GM19438 (cell line): ENCODE measurements around the gene CCDC138.

ENCODE experiments used
- ATAC-seq: cut with Tn5 transposase; IDR thresholded peaks from one replicate; pipeline ENCODE4 v1.9.1; 2021; ENCODE audit warnings: low read depth; ENCODE audit not compliant: unreplicated experiment

The CCDC138 gene

DNA sequence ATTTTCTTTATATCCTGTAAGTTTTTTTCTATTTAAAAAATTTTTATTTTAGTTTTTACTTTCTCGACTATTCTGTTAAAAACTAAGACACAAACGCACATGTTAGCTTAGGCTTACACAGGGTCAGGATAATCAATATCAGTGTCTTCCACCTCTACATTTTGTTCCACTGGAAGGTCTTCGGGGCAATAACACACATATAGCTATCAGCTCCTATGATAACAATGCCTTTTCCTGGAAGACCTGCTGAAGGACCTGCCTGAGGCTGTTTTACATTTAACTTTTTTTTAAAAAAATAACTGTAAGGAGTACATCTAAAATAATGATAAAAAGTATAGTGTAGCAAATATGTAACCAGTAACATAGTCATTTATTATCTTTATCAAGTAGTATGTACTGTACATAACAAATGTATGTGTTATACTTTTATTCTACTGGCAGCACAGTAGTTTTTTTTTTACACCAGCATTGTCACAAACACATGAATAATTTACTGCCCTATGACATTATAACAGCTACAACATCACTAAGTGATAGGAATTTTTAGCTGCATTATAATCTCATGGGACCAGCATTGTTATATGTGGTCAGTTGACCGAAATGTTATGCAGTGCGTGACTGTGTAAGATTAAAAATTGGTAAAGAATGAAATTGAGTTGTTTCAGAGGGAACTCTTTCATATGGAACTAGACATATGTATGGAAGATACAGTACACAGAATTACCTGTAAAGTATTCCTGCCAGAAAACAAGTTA, 37.9 kb downstream of the CCDC138 start:
- ATAC-seq = no peak

- ATAC-seq = no peak
These were observed 38.7 kb downstream of the CCDC138 start for GRCh38 chr2:108825254-108825653.

DNA sequence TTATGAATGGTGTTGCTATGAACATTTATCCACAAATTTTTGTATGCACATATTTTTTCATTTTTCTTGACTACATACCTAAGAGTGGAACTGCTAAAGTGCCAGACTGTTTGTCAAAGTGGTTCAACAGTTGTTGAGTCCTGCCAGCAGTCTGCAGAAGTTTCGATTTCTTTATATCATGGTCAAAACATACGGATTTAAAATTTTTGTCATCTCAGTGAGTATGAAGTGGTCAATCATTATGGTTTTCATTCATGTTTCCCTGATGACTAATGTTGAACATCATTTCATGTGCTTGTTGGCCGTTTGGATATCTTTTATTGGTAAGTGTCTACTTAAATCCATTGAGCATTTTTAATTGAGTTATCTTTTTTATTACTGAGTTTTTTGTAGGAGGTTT, 39.2 kb downstream of the CCDC138 start:
- no peak for ATAC-seq

GRCh38 chr2:108829578-108830310, 43.2 kb downstream of the CCDC138 start:
- no peak for ATAC-seq

DNA sequence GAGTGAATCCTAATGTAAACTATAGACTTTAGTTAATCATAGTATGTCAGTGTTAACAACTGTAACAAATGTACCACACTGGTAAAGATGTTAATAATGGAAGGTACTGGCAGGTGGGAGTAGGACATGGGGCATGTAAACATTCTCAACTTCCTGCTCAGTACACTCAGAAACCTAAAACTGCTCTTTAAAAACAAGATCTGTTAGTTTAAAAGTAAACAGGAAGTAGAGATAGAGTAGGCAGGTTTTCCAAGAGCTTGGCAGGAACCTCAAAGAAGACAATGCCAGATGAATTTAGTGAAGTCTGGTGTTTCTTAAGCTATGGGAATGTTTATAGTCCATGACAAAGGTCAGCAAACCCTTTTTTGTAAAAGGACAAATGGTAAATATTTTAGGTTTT, 46.6 kb downstream of the CCDC138 start:
- no peak for ATAC-seq

DNA sequence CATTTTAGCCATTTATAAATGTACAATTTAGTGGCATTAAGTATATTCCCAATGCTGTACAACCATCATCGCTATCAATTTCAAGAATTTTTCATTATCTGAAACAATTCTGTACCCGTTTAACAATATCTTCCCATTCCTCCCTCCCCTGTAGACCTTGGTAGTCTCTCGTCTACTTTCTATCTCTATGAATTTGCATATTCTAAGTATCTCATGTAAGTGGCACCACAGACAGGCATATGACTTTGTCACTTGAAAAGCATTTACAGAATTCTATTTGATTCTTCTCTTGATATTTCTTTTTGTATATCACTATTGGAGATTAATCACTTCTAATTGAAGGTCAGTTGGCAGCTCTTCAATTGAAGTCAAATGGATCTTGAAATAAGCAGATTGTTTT, 48.0 kb downstream of the CCDC138 start:
- ATAC-seq = no peak

GRCh38 chr2:108835040-108835439, 48.5 kb downstream of the CCDC138 start:
- ATAC-seq = no peak

- no peak for ATAC-seq
These were observed 50.6 kb downstream of the CCDC138 start for GRCh38 chr2:108837198-108837597.

- no peak for ATAC-seq
These were observed 54.9 kb downstream of the CCDC138 start for GRCh38 chr2:108841506-108841905.

DNA sequence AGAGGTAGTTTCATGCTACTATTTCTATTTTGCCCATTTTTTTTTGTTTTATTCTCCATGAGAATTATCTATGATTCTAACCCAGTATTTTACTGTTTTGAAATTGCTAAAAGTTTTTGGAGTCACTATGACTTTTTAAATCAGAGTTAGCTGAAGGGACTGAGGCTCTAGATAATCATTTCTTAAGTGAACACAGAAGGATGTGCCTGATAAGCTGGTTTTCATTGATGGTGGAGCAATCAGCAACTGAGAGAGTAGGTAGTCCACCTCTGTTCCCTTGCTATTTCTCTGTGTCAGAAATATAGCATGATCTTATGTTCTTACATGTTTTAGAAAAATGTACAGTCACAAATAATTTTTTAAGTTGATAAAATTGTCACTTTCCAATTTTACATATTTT, 59.4 kb downstream of the CCDC138 start:
- no peak for ATAC-seq

DNA sequence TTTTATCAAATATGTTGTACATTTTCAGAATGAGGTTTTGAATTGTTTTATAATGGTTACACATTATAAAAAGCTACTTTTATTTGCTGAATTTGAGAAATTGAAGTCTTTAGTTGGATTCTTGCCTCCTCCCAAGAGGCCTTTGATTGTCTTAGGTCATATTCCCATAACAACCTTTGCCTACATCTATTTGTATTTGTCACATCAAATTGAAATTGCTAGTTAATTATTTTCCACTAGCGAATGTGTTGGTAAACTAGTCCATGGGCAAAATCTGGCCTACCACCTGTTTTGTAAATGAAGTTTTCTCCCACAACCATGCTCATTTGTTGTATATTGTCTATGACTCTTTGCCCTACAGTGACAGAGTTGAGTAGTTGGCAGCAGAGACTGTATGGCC, 60.4 kb downstream of the CCDC138 start:
- ATAC-seq = no peak

DNA sequence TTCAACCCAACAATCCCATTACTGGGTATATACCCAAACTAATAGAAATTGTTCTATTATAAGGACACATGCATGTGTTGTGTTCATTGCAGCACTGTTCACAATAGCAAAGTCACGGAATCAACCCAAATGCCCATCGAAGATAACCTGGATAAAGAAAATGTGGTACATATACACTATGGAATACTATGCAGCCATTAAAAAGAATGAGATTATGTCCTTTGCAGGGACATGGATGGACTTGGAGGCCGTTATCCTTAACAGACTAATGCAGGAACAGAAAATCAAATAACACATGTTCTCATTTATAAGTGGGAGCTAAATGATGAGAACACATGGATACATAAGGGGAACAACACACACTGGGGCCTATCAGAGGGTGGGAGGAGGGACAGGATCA, 65.8 kb downstream of the CCDC138 start:
- ATAC-seq = no peak

GRCh38 chr2:108853421-108853820, 66.8 kb downstream of the CCDC138 start:
- ATAC-seq = no peak

GRCh38 chr2:108854484-108854883, 67.9 kb downstream of the CCDC138 start:
- no peak for ATAC-seq

GRCh38 chr2:108855194-108855593, 68.6 kb downstream of the CCDC138 start:
- no peak for ATAC-seq

GRCh38 chr2:108858894-108859293, 72.3 kb downstream of the CCDC138 start:
- no peak for ATAC-seq

DNA sequence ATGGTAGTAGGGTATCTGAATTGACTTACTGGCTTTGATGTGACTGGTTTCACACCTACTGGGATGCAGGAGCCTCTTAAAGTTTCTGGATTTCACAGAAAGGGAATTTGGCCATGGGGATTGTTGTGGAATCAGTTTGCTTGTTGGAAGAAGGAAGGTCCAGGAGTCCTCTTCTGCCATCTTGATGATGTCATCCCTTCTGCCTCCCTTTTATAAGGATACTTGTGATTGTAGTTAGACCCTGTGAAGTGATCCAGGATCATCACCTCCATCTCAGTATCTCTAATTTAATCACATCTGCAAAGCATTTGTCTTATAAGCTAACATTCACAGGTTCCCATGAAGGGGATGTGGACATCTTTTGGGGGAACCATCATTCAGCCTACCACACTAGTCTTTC, 79.5 kb downstream of the CCDC138 start:
- no peak for ATAC-seq

DNA sequence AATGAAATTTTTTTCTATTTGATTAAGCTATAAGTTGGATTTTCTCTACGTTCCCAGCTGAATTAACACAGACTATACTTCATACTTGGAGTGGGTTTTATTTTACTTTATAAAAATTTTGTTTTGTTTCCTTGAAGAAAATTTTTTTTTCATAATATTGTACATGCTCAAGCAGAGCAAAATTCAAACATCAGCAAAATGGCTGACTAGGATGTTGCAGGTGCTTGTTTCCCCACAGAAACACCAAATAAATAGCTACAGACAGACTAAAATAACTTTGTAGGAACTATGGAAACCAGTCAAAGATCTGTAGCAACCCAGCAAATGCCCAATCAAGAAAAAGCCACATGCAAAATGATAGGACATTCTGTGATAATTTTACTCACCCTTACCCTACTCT, 82.3 kb downstream of the CCDC138 start:
- no peak for ATAC-seq

GRCh38 chr2:108869542-108869941, 83.0 kb downstream of the CCDC138 start:
- no peak for ATAC-seq

DNA sequence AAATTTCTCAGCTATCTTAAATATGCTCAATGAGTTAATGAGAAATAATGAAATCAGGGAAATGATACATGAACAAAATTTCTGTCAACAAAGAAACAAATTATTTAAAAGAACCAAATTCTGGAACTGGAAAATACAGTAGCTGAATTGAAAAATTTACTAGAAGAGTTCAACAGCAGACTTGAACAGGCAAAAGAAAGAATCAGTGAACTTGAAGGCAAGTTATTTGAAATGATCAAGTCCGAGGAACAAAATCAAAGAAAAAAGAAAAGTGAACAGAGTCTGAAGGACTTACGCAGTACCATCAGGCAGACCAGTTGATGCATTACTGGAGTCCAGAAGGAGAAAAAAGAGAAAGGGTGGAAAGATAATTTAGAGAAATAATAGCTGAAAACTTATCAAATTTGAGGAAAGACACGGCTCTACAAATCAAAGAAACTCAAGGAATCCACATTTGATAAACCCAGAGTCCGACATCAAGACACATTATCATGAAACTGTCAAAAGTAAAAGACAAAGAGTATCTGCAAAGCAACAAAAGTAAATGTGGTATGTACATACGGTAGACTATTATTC, 83.6 kb downstream of the CCDC138 start:
- no peak for ATAC-seq

- ATAC-seq = no peak
These were observed 90.9 kb downstream of the CCDC138 start for GRCh38 chr2:108877506-108877905.

DNA sequence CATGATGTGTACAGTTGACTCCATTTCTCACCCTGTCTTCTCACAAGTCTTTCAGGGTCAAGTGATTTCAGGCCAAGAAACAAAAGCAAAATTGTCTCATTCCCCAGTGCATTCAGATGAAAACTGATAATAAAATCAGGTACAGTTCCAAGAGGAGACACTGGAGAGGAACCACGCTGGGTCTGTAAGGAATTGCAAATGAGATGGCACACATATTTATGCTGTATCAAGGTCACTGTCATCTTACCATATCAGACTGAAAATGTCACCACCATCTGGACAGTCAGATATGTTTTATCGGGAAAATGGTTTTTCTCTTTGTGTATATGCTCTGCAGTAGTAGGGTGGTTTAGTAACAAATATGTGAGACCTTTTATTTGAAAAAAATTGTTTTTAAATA, 91.7 kb downstream of the CCDC138 start:
- no peak for ATAC-seq
